ENCODE measurements around the gene TPSD1.
A peak's percentile ranks its signal among the peaks of the same experiment; 100 is the strongest.
"Not testable (repeated sequence)": the region's sequence is repeated elsewhere in the genome, so short reads cannot be mapped to it uniquely, and the experiment has no call there.

Gene TPSD1

DNA sequence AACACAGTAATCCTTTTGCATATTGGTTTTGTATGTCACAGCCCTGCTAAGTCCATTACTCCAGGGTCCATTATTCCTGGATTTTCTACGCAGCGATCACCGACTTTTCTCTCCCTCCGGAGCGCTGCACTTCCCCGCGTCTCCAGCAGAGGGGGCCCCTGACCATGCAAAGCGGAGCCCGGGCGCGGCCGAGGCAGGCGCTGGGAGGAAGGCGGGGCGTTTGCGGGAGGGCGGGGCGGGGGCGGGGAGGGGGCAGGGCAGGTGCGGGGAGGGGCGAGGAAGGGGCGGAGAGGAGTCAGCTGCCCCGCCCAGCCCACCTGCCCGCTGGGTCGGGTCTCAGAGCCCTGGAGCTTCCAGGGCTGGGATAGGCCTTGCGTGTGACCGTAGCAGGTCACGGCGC is 19.2 kb upstream of the TPSD1 start:
- not testable (repeated sequence) for DNase-seq; H2BK120ac ChIP-seq (ENCODE audit: insufficient read depth, low read length, poor library complexity); H3K14ac ChIP-seq (ENCODE audit: low read length); H3K79me2 ChIP-seq (ENCODE audit: control insufficient read depth, insufficient read depth, low read length, poor library complexity); H3K79me1 ChIP-seq (ENCODE audit: low read length); H4K91ac ChIP-seq (ENCODE audit: low read depth, low read length); H2BK12ac ChIP-seq (ENCODE audit: low read length); H3K9ac ChIP-seq (ENCODE audit: low read length); H4K8ac ChIP-seq (ENCODE audit: low read depth, low read length); H3K27ac ChIP-seq (ENCODE audit: low read depth, low read length); H3K4me2 ChIP-seq (ENCODE audit: low read length); H3K4me3 ChIP-seq (ENCODE audit: low read depth, low read length); H3K4me1 ChIP-seq (ENCODE audit: control insufficient read depth in 1 of 2, insufficient read depth in 2 of 2, low read length in 2 of 2); H3K36me3 ChIP-seq (ENCODE audit: control insufficient read depth in 1 of 2, insufficient read depth in 2 of 2, low read length in 2 of 2); H3K4ac ChIP-seq (ENCODE audit: low read depth, low read length); H3K23ac ChIP-seq (ENCODE audit: low read length); H3K27me3 ChIP-seq (ENCODE audit: insufficient read depth, low read length); H3K9me3 ChIP-seq (ENCODE audit: insufficient read depth, low read depth, low read length); H2BK5ac ChIP-seq (ENCODE audit: low read depth, low read length, poor library complexity); H2AK5ac ChIP-seq (ENCODE audit: low read length); H3K18ac ChIP-seq (ENCODE audit: low read length); H2AFZ ChIP-seq (ENCODE audit: insufficient read depth, low read length, poor library complexity); H4K12ac ChIP-seq (ENCODE audit: low read depth, low read length)
- WGBS (ENCODE audit: extremely low coverage, insufficient coverage, insufficient read length) = no CpG with 5 or more reads among the region's 29 CpGs

DNA sequence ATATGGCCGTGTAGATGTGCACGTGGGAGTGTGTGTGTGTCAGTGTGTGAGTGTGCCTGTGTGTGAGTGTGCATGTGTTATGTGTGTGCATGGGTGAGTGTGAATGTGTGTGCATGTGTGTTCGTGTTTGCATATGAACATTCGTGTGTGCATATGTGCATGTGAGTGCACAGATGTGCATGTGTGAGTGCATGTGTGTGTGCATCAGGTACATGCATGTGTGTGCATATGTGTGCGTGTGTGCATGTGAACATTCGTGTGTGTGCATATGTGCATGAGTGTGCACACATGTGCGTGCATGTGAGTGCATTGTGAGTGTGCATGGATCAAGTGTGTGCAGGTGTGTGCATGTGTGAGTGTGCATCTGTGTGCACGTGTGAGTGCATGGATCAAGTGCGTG is 17.9 kb upstream of the TPSD1 start:
- Histone ChIP-seq H3K27ac (ENCODE audit: low read depth, low read length) (no peak overlapping the region), H3K4ac (ENCODE audit: low read depth, low read length) (no peak overlapping the region), H4K91ac (ENCODE audit: low read depth, low read length) (no peak overlapping the region), H4K8ac (ENCODE audit: low read depth, low read length) (no peak overlapping the region), H3K36me3 (ENCODE audit: control insufficient read depth in 1 of 2, insufficient read depth in 2 of 2, low read length in 2 of 2) (no peaks in the 10 kb centered on the region), H3K18ac (ENCODE audit: low read length) (no peak overlapping the region), H3K4me2 (ENCODE audit: low read length) (no peak overlapping the region), H3K14ac (ENCODE audit: low read length) (no peak overlapping the region), H2BK120ac (ENCODE audit: insufficient read depth, low read length, poor library complexity) (no peak overlapping the region), H3K27me3 (ENCODE audit: insufficient read depth, low read length) (no peaks in the 10 kb centered on the region), H3K4me3 (ENCODE audit: low read depth, low read length) (peak overlapping the region; percentile 2), H3K79me2 (ENCODE audit: control insufficient read depth, insufficient read depth, low read length, poor library complexity) (no peaks in the 10 kb centered on the region), H2AK5ac (ENCODE audit: low read length) (no peak overlapping the region), H2AFZ (ENCODE audit: insufficient read depth, low read length, poor library complexity) (no peak overlapping the region), H2BK12ac (ENCODE audit: low read length) (no peak overlapping the region), H3K9me3 (ENCODE audit: insufficient read depth, low read depth, low read length) (peaks cover 4% of the 10 kb centered on the region), H3K9ac (ENCODE audit: low read length) (no peak overlapping the region), H3K4me1 (ENCODE audit: control insufficient read depth in 1 of 2, insufficient read depth in 2 of 2, low read length in 2 of 2) (no peaks in the 10 kb centered on the region), H3K23ac (ENCODE audit: low read length) (no peak overlapping the region), H3K79me1 (ENCODE audit: low read length) (no peaks in the 10 kb centered on the region), H2BK5ac (ENCODE audit: low read depth, low read length, poor library complexity) (no peak overlapping the region), H4K12ac (ENCODE audit: low read depth, low read length) (no peak overlapping the region)
- WGBS (ENCODE audit: extremely low coverage, insufficient coverage, insufficient read length) = no CpG with 5 or more reads among the region's 9 CpGs
- no peak for DNase-seq

GRCh38 chr16:1238909-1239308 is 17.0 kb upstream of the TPSD1 start:
- H3K18ac ChIP-seq (ENCODE audit: low read length); H3K9ac ChIP-seq (ENCODE audit: low read length); H3K4me3 ChIP-seq (ENCODE audit: low read depth, low read length); H3K79me2 ChIP-seq (ENCODE audit: control insufficient read depth, insufficient read depth, low read length, poor library complexity); H2BK5ac ChIP-seq (ENCODE audit: low read depth, low read length, poor library complexity); H3K27me3 ChIP-seq (ENCODE audit: insufficient read depth, low read length); H2BK12ac ChIP-seq (ENCODE audit: low read length); H3K36me3 ChIP-seq (ENCODE audit: control insufficient read depth in 1 of 2, insufficient read depth in 2 of 2, low read length in 2 of 2); H3K79me1 ChIP-seq (ENCODE audit: low read length); H2AFZ ChIP-seq (ENCODE audit: insufficient read depth, low read length, poor library complexity); H3K14ac ChIP-seq (ENCODE audit: low read length); H2AK5ac ChIP-seq (ENCODE audit: low read length); H3K4me1 ChIP-seq (ENCODE audit: control insufficient read depth in 1 of 2, insufficient read depth in 2 of 2, low read length in 2 of 2); H3K27ac ChIP-seq (ENCODE audit: low read depth, low read length); H3K9me3 ChIP-seq (ENCODE audit: insufficient read depth, low read depth, low read length); DNase-seq; H3K23ac ChIP-seq (ENCODE audit: low read length); H4K91ac ChIP-seq (ENCODE audit: low read depth, low read length); H4K8ac ChIP-seq (ENCODE audit: low read depth, low read length); H3K4ac ChIP-seq (ENCODE audit: low read depth, low read length); H2BK120ac ChIP-seq (ENCODE audit: insufficient read depth, low read length, poor library complexity); H4K12ac ChIP-seq (ENCODE audit: low read depth, low read length); H3K4me2 ChIP-seq (ENCODE audit: low read length): not testable (repeated sequence)
- WGBS (ENCODE audit: extremely low coverage, insufficient coverage, insufficient read length) = no CpG with 5 or more reads among the region's 23 CpGs

GRCh38 chr16:1239575-1239974 is 16.3 kb upstream of the TPSD1 start:
- H2BK5ac ChIP-seq (ENCODE audit: low read depth, low read length, poor library complexity); H3K18ac ChIP-seq (ENCODE audit: low read length); H3K4ac ChIP-seq (ENCODE audit: low read depth, low read length); H3K27ac ChIP-seq (ENCODE audit: low read depth, low read length); H3K9ac ChIP-seq (ENCODE audit: low read length); H3K79me1 ChIP-seq (ENCODE audit: low read length); H3K4me1 ChIP-seq (ENCODE audit: control insufficient read depth in 1 of 2, insufficient read depth in 2 of 2, low read length in 2 of 2); H2AFZ ChIP-seq (ENCODE audit: insufficient read depth, low read length, poor library complexity); H3K36me3 ChIP-seq (ENCODE audit: control insufficient read depth in 1 of 2, insufficient read depth in 2 of 2, low read length in 2 of 2); H3K9me3 ChIP-seq (ENCODE audit: insufficient read depth, low read depth, low read length); H2AK5ac ChIP-seq (ENCODE audit: low read length); H3K4me2 ChIP-seq (ENCODE audit: low read length); H4K12ac ChIP-seq (ENCODE audit: low read depth, low read length); H3K14ac ChIP-seq (ENCODE audit: low read length); DNase-seq; H3K27me3 ChIP-seq (ENCODE audit: insufficient read depth, low read length); H4K8ac ChIP-seq (ENCODE audit: low read depth, low read length); H3K4me3 ChIP-seq (ENCODE audit: low read depth, low read length); H2BK12ac ChIP-seq (ENCODE audit: low read length); H3K23ac ChIP-seq (ENCODE audit: low read length); H2BK120ac ChIP-seq (ENCODE audit: insufficient read depth, low read length, poor library complexity); H3K79me2 ChIP-seq (ENCODE audit: control insufficient read depth, insufficient read depth, low read length, poor library complexity); H4K91ac ChIP-seq (ENCODE audit: low read depth, low read length): not testable (repeated sequence)
- WGBS (ENCODE audit: extremely low coverage, insufficient coverage, insufficient read length) = no CpG with 5 or more reads among the region's 9 CpGs

Measured in trophoblast cell (in vitro differentiated cells and primary cell).